Mesothelial cell of epicardium (in vitro differentiated cells): ENCODE data around the gene SLC41A3. TPM values are rescaled to one million over a fixed set of nuclear protein-coding genes. Genes with fewer than 3 reads are reported as not detected.

Source experiments
- DNase-seq, 2 experiments: peaks; one replicate each; pipeline ENCODE4 v3.0.0; 2021; ENCODE audit warnings: low spot score in 2 of 2; ENCODE audit not compliant: unreplicated experiment in 2 of 2
- H3K27ac Mint-ChIP-seq: 2 replicates; pipeline ENCODE4 v1.8.0; 2021; ENCODE audit warnings: mixed read lengths
- H3K27me3 Mint-ChIP-seq: 2 replicates; pipeline ENCODE4 v1.8.0; 2021; ENCODE audit warnings: low read depth, mixed read lengths
- H3K36me3 Mint-ChIP-seq: 2 replicates; pipeline ENCODE4 v1.8.0; 2021; ENCODE audit warnings: mixed read lengths
- H3K4me1 Mint-ChIP-seq: 2 replicates; pipeline ENCODE4 v1.8.0; 2021; ENCODE audit warnings: mixed read lengths
- H3K4me3 Mint-ChIP-seq: 2 replicates; pipeline ENCODE4 v1.8.0; 2021; ENCODE audit warnings: mild to moderate bottlenecking, moderate library complexity, mixed read lengths
- H3K9me3 Mint-ChIP-seq: 2 replicates; pipeline ENCODE4 v1.8.0; 2021; ENCODE audit warnings: mixed read lengths
- CTCF ChIP-seq: fragments of 200-600 bp; sonication (generic); IDR thresholded peaks from one replicate; pipeline ENCODE4 v1.5.0; 2021; ENCODE audit warnings: antibody characterized with exemption; ENCODE audit not compliant: unreplicated experiment
- total RNA-seq: library from RNA; stranded (reverse); gene quantifications from 3 replicates; pipeline ENCODE4 v1.2.1, GENCODE V29; 2021

SLC41A3 gene
- total RNA-seq, 1 donor from 2014 or later, result 58.7 TPM

DNA sequence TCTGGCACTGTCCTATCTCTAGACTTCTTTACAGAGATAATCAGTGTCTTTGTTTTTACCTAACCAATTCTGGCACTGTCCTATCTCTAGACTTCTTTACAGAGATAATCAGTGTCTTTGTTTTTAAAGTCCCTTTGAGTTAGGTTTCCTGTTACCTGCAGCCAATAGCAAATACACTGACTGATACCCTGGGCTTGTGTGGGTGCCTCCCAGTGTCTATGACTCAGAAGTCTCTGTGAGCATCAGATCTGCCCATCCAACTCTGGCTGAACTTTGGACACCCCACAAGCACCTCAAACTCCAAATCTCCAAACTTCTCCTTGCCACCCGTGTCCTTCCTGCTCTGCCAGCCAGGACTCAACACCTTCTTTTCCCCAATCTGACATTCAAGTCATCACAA is 30.4 kb downstream of the SLC41A3 start:
- TF ChIP-seq CTCF, result no peak
- H3K27ac Mint-ChIP-seq, result no peak overlapping the region
- H3K36me3 Mint-ChIP-seq, result peaks cover 14% of the 10 kb centered on the region
- H3K27me3 Mint-ChIP-seq, result no peaks in the 10 kb centered on the region
- no peak overlapping the region for H3K4me3 Mint-ChIP-seq
- no peaks in the 10 kb centered on the region for H3K9me3 Mint-ChIP-seq
- no peak for DNase-seq
- peaks cover 3% of the 10 kb centered on the region for H3K4me1 Mint-ChIP-seq

GRCh38 chr3:126052196-126053058 is 31.5 kb downstream of the SLC41A3 start:
- Mint-ChIP-seq H3K4me3 (no peak overlapping the region), H3K27me3 (no peaks in the 10 kb centered on the region), H3K36me3 (peaks cover 20% of the 10 kb centered on the region), H3K9me3 (peaks cover 4% of the 10 kb centered on the region), H3K4me1 (peaks cover under 1% of the 10 kb centered on the region), H3K27ac (no peak overlapping the region)
- no peak for DNase-seq
- no peak for TF ChIP-seq CTCF

- peaks cover 23% of the 10 kb centered on the region for H3K36me3 Mint-ChIP-seq
- H3K4me1 Mint-ChIP-seq, result no peaks in the 10 kb centered on the region
- TF ChIP-seq CTCF, result no peak
- no peak overlapping the region for H3K4me3 Mint-ChIP-seq
- no peak for DNase-seq
- no peak overlapping the region for H3K27ac Mint-ChIP-seq
- H3K27me3 Mint-ChIP-seq, result no peaks in the 10 kb centered on the region
- H3K9me3 Mint-ChIP-seq, result peaks cover 7% of the 10 kb centered on the region
These were observed 32.2 kb downstream of the SLC41A3 start for GRCh38 chr3:126051741-126052140.

- Mint-ChIP-seq H3K27me3 (no peaks in the 10 kb centered on the region), H3K27ac (no peak overlapping the region), H3K36me3 (peaks cover 25% of the 10 kb centered on the region), H3K4me1 (no peaks in the 10 kb centered on the region), H3K9me3 (peaks cover 9% of the 10 kb centered on the region), H3K4me3 (no peak overlapping the region)
- no peak for TF ChIP-seq CTCF
- no peak for DNase-seq
These were observed 32.7 kb downstream of the SLC41A3 start for GRCh38 chr3:126051234-126051633.

- H3K4me1 Mint-ChIP-seq, result no peaks in the 10 kb centered on the region
- no peak for DNase-seq
- no peak overlapping the region for H3K27ac Mint-ChIP-seq
- no peaks in the 10 kb centered on the region for H3K27me3 Mint-ChIP-seq
- H3K4me3 Mint-ChIP-seq, result no peak overlapping the region
- peaks cover 13% of the 10 kb centered on the region for H3K9me3 Mint-ChIP-seq
- H3K36me3 Mint-ChIP-seq, result peaks cover 31% of the 10 kb centered on the region
- TF ChIP-seq CTCF, result no peak
These were observed 33.3 kb downstream of the SLC41A3 start for GRCh38 chr3:126050626-126051025.
